OCI-LY1 (cell line): ENCODE results near the gene GALNTL6.

Experiments used
- EZH2 ChIP-seq: fragments of 200-600 bp; sonication (generic), shearing (Covaris generic); IDR thresholded peaks from 2 replicates; pipeline ENCODE4 v1.8.0; 2017; ENCODE audit warnings: borderline replicate concordance, mixed run types, mild to moderate bottlenecking, antibody characterized with exemption, low read length, moderate library complexity, mixed read lengths
- TF ChIP-seq, protein P1 (sequence below): fragments of 200-600 bp; sonication (generic), shearing (Covaris generic); IDR thresholded peaks from 2 replicates; pipeline ENCODE4 v1.5.1; 2017; ENCODE audit warnings: mild to moderate bottlenecking, antibody characterized with exemption, low read length, moderate library complexity, mixed read lengths

DNA sequence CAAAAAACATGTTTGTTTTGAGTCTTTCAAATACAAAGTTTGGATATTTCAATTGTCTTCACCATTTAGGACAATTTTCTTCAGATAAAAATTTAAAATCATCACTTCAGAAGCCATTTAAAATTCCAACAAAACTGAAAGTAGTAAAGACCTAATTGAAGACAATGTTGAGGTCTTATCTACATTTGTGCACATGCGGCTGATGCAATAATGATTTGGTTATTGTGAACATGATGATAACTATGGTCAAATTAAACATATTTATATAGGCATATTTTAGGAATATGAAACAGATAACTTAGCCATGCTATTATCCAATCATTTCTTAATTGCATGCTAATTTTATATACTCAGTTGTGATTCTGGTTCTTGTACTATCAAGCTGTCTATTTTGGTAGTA is 407.5 kb downstream of the GALNTL6 start:
- TF ChIP-seq, protein P1, sequence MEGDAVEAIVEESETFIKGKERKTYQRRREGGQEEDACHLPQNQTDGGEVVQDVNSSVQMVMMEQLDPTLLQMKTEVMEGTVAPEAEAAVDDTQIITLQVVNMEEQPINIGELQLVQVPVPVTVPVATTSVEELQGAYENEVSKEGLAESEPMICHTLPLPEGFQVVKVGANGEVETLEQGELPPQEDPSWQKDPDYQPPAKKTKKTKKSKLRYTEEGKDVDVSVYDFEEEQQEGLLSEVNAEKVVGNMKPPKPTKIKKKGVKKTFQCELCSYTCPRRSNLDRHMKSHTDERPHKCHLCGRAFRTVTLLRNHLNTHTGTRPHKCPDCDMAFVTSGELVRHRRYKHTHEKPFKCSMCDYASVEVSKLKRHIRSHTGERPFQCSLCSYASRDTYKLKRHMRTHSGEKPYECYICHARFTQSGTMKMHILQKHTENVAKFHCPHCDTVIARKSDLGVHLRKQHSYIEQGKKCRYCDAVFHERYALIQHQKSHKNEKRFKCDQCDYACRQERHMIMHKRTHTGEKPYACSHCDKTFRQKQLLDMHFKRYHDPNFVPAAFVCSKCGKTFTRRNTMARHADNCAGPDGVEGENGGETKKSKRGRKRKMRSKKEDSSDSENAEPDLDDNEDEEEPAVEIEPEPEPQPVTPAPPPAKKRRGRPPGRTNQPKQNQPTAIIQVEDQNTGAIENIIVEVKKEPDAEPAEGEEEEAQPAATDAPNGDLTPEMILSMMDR = no peak
- TF ChIP-seq EZH2 = no peak
